BE2C (cell line): ENCODE results near the gene PFKFB3.
"Not testable (repeated sequence)": the region's sequence is repeated elsewhere in the genome, so short reads cannot be mapped to it uniquely, and the experiment has no call there.

Experiments used
- DNase-seq: peaks from one replicate; pipeline ENCODE4 v3.0.0-alpha.2; 2020
- H3K27me3 ChIP-seq: fragments of 250-450 bp; sonication (Bioruptor Pico); 2 replicates; pipeline ENCODE4 v1.5.1; 2020; ENCODE audit warnings: mild to moderate bottlenecking
- H3K36me3 ChIP-seq: fragments of 250-450 bp; sonication (Bioruptor Pico); 2 replicates; pipeline ENCODE4 v1.5.1; 2020; ENCODE audit warnings: mild to moderate bottlenecking
- H3K4me1 ChIP-seq: fragments of 250-450 bp; sonication (Bioruptor Pico); 2 replicates; pipeline ENCODE4 v1.5.1; 2020
- H3K4me3 ChIP-seq: 2 replicates; pipeline ENCODE4 v1.5.1; 2011; ENCODE audit warnings: low read depth, low read length
- H3K9me3 ChIP-seq: fragments of 250-450 bp; sonication (Bioruptor Pico); 2 replicates; pipeline ENCODE4 v1.5.1; 2020
- TF ChIP-seq, protein P1 (sequence below): IDR thresholded peaks from 2 replicates; pipeline ENCODE4 v1.5.1; 2012; ENCODE audit warnings: mild to moderate bottlenecking, low read depth, low read length

Gene PFKFB3

GRCh38 chr10:6279540-6280267 is 77.0 kb downstream of the PFKFB3 start:
- H3K36me3 ChIP-seq: no peaks in the 10 kb centered on the region
- H3K4me3 ChIP-seq: no peak overlapping the region
- H3K4me1 ChIP-seq: no peaks in the 10 kb centered on the region; the same call in 1 of the 2 replicates
- no peak for DNase-seq
- TF ChIP-seq, protein P1, sequence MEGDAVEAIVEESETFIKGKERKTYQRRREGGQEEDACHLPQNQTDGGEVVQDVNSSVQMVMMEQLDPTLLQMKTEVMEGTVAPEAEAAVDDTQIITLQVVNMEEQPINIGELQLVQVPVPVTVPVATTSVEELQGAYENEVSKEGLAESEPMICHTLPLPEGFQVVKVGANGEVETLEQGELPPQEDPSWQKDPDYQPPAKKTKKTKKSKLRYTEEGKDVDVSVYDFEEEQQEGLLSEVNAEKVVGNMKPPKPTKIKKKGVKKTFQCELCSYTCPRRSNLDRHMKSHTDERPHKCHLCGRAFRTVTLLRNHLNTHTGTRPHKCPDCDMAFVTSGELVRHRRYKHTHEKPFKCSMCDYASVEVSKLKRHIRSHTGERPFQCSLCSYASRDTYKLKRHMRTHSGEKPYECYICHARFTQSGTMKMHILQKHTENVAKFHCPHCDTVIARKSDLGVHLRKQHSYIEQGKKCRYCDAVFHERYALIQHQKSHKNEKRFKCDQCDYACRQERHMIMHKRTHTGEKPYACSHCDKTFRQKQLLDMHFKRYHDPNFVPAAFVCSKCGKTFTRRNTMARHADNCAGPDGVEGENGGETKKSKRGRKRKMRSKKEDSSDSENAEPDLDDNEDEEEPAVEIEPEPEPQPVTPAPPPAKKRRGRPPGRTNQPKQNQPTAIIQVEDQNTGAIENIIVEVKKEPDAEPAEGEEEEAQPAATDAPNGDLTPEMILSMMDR: no peak
- H3K27me3 ChIP-seq: no peaks in the 10 kb centered on the region
- no peaks in the 10 kb centered on the region for H3K9me3 ChIP-seq

- Histone ChIP-seq H3K9me3 (no peaks in the 10 kb centered on the region), H3K4me3 (no peak overlapping the region), H3K36me3 (no peaks in the 10 kb centered on the region), H3K4me1 (no peaks in the 10 kb centered on the region; the same call in 1 of the 2 replicates), H3K27me3 (no peaks in the 10 kb centered on the region)
- TF ChIP-seq, protein P1: no peak
- no peak for DNase-seq
Measured at GRCh38 chr10:6280291-6280690, 77.6 kb downstream of the PFKFB3 start.

GRCh38 chr10:6282454-6282958 is 79.8 kb downstream of the PFKFB3 start:
- no peaks in the 10 kb centered on the region for H3K27me3 ChIP-seq
- TF ChIP-seq, protein P1: no peak
- no peaks in the 10 kb centered on the region for H3K9me3 ChIP-seq
- no peaks in the 10 kb centered on the region for H3K4me1 ChIP-seq
- no peak for DNase-seq
- no peak overlapping the region for H3K4me3 ChIP-seq
- no peaks in the 10 kb centered on the region for H3K36me3 ChIP-seq

DNA sequence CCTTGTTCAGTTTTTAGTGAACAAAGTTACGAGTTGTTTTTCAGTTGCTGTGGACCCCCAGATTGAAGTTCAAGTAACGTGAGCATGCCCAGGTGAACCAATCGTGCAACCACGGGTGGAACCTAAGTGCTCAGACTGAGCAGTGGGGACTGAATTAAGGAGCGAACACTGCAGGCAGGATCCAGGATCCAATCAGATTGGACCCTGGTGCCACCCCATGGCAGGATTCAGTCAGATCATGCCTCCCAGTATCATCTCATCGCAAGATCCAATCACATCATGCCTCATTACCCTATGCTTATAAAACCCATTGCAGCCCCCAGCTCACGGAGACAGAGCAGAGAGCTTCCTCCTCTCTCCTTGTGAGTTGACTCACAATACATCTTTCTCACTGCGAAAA is 80.9 kb downstream of the PFKFB3 start:
- peak; percentile 8 for DNase-seq

GRCh38 chr10:6290621-6291020 is 87.9 kb downstream of the PFKFB3 start:
- H3K9me3 ChIP-seq, DNase-seq, H3K27me3 ChIP-seq, H3K4me1 ChIP-seq, H3K4me3 ChIP-seq, H3K36me3 ChIP-seq: not testable (repeated sequence)

More for the DNA sequence above, 80.9 kb downstream of the PFKFB3 start:
- TF ChIP-seq, protein P1: no peak
- no peak overlapping the region for H3K4me3 ChIP-seq
- H3K4me1 ChIP-seq: no peaks in the 10 kb centered on the region
- no peaks in the 10 kb centered on the region for H3K27me3 ChIP-seq
- no peaks in the 10 kb centered on the region for H3K9me3 ChIP-seq
- no peaks in the 10 kb centered on the region for H3K36me3 ChIP-seq

GRCh38 chr10:6292741-6293151 is 90.0 kb downstream of the PFKFB3 start:
- H3K9me3 ChIP-seq: no peaks in the 10 kb centered on the region
- TF ChIP-seq, protein P1: no peak
- H3K4me3 ChIP-seq: no peak overlapping the region
- no peak for DNase-seq
- H3K4me1 ChIP-seq: no peaks in the 10 kb centered on the region
- H3K27me3 ChIP-seq: no peaks in the 10 kb centered on the region
- no peaks in the 10 kb centered on the region for H3K36me3 ChIP-seq

DNA sequence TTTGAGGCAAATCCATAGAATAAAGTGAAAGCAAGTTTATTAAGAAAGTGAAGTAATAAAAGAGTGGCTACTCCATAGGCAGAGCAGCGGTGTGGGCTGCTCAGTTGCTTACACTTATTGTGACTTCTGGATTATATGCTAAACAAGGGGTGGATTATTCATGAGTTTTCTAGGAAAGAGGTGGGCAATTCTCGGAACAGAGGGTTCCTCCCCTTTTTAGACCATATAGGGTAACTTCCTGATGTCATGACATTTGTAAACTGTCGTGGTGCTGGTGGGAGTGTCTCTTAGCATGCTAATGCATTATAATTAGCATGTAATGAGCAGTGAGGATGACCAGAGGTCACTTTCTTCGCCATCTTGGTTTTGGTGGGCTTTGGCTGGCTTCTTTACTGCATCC is 93.7 kb downstream of the PFKFB3 start:
- not testable (repeated sequence) for H3K4me3 ChIP-seq, DNase-seq, H3K27me3 ChIP-seq, H3K9me3 ChIP-seq, H3K36me3 ChIP-seq, H3K4me1 ChIP-seq
